ACHN (cell line): ENCODE data around the gene AMIGO1.
A peak's percentile ranks its signal among the peaks of the same experiment; 100 is the strongest.

Experiments
- DNase-seq: peaks from one replicate; pipeline ENCODE4 v3.0.0-alpha.2; 2015
- in situ Hi-C: cut with HindIII; loops from 2 replicates; pipeline ENCODE4 v1.10.0; 2017; ENCODE audit warnings: low sequenced_read_pairs, low pct_ligation_motif_present, low pct_unique_long_range_greater_than_20kb

The AMIGO1 gene

DNA sequence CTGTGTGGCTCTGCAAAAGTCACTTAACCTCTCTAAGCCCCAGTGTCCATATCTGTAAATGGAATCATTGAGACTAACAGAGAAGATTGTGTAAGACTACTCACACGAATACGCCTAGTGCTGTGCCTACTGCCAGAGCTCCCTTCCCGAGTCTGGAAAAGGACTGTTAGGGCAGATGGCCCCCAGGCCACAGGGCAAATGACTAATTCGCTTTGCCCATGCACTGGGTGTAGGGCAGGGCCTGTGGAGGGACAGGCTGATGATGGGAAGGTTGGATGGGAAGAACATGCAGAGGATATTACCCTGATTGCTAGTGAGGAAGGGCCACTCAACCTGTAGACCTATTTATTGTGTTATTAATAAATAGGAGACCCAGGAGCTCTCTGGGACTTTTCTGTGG lies 26.0 kb upstream of the AMIGO1 start:
- DNase-seq: no peak
- in situ Hi-C loops: no loop called here

DNA sequence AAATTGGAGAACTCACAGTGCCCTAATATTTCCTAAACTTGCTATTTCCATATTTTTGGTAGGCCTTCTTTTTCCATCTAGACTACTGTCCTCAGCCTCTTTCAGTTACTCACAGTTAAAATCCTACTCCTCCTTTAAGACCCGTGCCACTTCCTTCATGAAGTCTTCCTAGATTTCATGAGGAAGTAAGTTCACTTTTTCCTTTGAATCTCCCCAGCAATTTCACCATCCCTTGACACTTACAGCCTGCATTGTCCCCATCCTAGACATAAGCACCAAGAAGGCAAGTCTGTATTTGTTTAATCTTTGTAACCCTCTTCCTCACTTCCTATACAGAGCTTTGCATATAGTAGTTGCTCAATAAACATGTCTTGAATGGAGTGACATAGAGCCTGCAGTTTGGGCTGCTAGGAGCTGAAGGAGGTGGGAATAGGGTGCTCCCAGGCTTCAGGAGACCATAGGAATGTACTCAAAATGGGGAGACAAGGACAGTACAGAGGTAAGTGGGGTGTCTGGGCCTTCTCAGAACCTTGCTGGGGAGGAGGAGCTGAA lies 24.9 kb upstream of the AMIGO1 start:
- in situ Hi-C loops: no loop called here
- DNase-seq: no peak

DNA sequence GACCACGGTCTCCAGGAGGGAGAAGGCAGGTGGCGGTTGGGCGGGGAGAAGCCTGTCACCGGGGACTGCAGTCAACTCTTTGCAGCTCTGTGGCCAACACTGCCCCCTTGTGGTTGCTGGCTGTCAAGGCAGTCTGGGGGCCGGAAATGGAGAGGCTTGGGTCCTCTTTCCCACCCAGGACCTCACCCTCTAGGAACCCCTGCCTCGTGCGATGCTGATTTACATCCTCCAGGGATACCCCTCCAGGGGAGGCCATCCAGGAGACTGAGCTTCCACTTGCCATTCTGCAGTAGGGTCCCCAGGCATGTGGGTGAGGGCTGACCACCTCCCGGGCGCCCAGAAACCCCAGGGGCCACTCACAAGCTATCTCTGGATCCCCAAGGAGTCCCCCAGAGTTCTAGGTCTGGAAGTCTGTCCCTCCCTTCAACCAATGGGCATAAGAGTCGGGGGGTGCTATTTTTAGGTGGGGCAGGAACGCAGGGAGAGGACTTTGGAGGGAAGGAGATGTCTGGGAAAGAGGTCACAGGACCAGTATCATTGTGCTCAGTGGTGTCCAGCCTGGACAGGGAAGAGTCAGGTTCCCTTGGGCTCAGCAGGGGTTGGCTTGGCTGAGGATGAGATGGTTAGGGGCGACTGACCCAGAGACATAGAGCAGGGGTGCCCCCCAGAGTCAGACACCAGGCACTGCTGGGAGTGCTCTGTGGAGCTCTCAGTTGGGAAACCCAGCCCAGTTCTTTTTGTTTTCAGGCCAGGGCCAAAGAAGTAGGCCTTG lies 23.0 kb upstream of the AMIGO1 start:
- in situ Hi-C loops: no loop called here
- peak; percentile 75 for DNase-seq

DNA sequence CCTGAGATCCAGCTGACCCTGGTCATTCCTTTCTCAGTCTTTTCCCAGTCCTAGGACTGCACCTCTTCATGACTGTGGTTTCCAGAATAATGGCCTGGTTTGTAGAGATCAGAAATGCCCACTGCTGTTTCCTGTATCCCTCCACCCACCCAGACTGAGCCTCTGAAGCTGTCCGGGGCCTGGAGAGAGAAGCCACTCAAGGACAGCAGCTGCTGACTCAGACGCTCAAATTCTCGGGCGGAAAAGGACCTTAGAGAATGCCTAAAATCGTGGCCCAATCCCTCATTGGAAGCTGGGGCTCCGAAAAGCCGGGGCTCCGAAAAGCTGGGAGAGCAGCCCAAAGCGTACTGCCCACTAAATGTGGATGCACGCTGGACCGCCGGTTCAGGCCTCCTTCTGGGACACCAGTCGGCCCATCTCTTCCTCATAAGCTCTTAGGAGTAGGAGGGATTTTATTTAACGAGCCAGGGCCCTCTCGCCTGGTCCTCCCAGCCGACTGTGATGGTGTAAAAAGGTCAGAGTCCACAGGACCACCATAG lies 22.4 kb upstream of the AMIGO1 start:
- in situ Hi-C loops: no loop called here
- no peak for DNase-seq

DNA sequence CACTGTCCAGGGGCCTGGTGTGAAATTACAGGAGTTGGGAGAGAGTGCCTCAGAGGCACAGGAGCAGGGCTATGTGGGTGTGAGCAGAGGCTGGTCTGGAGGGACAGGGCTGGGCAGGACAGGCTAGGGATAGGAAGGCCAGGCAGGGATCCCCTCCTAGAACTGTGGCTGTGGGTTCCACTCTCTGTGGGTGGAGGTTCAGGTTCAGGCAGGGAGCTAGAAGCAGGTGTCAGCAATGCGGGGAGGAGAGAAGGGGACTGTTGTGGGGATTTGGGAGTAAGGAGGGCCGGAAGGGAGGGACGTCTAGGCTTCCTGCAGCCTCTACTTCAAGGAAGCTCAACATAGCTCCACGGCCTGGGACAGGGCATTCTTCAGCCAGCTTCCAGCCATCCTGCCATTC lies 21.9 kb upstream of the AMIGO1 start:
- no peak for DNase-seq
- in situ Hi-C loops: no loop called here

DNA sequence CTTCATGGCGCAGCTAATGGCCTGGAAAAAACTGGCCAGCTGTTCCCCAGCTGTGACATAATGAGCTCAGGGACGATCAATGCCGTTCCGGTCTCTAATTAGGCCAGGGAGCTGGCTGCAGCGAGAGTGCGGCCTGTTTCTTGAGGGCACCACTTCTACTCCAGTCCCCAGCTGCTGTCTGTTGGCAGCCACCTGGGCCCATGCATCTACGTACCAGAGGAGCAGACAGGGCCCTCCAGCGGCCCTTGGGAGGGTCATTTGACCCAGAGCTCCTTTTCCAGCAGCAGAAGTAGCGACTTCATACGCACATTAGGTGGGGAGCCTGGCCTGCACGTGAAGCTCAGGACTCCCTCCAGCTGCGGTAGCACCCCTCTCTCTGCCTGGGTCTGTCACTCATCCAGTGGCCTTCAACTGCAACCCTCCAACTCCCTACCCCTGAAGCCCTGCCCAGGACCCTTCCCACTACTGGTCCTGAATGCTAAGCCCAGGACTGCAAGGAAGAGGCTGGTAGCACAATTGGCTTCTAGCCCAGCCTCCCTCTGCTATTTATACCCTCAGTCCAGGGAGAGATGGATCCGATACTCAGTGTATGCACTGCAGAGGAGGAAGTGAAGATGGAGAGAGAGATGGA lies 21.0 kb upstream of the AMIGO1 start:
- in situ Hi-C loops: no loop called here
- no peak for DNase-seq

DNA sequence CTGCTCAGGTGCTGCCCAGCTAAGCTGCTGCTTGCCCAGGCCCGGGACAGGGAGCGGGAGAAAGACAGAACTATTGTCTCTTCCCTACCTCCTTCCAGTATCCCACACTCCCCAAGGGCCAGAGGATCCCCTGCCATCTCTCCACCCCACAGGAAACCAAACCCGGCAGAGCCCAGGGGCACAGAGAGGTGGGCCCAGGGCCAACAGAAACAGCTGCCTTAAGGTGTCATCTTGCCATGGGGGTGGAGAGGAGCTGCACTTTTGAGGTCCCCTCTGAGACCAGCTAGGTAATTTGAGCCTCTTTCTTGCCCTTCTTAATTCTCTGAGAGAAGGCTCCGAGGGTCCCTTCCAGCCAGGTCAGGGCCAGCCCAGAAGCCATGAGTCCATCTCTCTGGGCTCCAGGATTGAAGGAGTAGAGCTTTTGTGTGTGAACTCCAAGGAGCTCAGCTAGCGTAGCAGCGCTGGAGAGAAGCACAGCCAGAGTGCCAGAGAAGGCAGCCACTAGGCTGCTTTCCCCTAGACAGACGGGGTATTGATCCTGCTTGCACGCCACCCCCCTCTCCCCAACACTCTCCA lies 20.4 kb upstream of the AMIGO1 start:
- in situ Hi-C loops: no loop called here
- DNase-seq: no peak

DNA sequence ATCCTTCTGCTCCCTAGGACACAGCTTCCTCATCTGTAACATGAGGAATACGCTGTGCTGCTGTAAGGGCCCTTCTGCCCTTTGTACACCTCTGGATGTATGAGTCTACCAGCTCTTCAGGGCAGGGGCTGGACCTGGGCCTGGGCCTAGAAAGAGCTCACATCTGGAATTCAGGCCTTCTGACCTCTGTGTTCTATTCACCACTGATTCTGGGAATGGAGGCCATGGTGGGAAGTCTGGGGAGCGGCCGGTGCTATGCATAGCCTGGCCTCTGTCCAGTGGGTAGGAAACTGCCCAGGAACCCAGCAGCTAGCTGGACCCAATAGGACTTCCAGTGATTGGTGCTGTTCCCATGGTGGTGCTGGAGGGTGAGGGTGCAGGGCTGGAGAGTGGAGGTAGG lies 19.2 kb upstream of the AMIGO1 start:
- DNase-seq: no peak
- in situ Hi-C loops: no loop called here

DNA sequence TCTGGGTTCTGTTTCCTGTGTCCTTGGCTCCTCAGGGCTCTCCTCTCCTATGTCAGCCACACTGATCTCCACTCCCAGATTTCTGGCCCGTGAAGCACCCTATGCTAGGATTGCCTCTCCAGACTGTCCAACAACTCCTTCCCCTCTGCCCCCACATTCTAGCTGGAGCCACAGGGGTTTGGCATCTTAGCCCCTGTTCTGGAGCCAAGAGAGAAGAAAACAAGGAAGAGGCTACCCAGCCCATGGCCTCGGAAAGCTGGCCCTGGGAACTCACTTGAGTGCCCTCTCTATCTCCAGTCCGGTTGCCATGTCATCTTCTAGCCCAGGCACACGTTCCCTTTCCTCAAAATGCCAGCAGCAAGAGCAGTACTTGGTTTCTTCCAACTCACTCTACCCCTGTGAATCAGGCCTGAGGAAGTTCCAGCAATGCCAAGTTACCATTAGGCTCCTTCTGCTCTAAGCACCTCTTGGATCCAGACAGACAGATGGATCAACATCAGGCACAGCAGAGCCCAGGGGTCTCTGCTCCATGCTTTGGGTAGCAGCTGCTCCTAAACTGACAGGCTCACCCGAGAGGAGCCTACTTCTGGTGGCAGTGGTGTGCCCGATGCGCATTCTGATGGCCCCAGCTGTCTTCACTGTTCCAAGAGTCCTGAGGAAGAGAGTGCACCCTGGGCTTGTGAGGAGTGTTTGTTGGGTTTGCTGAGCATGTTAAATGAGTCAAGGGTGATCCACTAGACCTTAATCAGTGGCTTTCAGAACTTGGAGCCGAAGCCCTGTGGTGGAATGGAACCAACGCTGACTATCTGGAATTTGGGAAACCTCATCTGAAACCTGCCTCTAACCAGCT lies 18.5 kb upstream of the AMIGO1 start:
- DNase-seq: no peak

DNA sequence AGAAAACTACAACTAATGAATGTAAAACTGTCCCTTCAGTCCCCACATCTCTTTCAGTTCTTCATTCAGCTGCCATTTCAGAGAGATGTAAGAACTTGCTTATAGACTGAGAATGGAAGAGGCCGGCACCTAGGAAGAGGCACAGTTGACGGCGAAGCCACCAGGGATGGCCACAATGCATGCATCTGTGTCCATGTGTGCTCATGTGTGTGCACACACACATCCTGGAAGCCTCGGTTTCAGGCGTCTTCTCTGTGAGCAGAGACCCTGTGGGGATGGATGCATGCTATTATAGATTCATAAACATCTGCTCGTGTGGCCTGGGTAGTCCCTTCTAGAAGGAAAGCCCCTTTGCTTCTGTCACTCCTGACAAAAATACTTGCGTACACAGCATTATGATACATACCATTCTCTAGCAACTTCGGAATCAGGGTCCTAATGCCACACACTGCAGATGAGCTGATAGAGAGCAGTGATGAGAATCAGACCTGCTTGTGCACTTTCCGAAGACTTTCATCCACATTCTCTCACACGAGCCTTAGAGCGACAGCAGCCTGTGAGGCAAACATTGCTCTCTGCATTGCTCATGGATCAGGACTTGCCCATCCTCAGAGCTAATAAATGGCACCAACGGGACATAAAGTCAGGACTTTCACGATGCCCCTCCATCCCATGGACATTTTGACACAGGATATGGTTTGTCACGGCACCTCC lies 17.7 kb upstream of the AMIGO1 start:
- no peak for DNase-seq
- in situ Hi-C loops: no loop called here

More for the DNA sequence above, 18.5 kb upstream of the AMIGO1 start:
- in situ Hi-C loops: no loop called here

DNA sequence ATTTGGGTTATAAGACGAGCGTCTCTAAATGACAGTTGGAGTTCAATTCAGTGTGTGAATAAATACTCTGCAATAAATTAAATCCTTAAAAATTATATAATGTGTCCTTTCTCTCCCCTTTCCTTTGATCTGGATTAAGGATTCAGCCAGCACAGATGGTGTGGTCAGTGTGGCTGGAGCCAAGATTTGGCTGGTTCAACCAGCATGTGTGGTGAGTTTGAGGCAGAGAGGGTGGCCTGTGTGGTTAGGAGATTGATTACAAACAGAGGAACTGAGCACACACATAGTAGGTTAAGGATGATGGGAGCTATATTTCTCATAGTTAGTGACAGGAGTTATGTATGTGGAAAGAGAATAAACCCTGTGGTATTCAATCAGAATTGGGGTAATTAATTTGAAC lies 14.2 kb upstream of the AMIGO1 start:
- in situ Hi-C loops: no loop called here

DNA sequence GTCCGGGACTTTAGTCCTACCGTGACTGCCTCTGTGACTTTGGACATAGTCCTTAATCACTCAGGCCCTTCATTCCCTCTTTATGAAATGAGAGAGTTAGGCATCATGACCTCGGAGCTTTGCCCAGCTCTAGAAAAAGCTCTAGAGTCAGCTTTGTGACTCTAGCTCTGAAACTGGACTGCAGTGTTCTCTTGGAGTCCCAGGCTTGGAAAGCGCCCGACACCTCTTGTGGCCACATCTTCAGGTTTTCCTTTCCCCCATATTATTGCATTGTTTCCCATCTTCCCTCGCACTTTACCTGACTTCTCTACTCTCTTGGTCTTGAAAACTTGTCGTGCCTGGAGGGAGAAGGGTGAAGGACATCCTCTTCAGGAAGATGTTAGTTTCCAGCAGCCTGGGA lies 12.5 kb upstream of the AMIGO1 start:
- in situ Hi-C loops: no loop called here
- DNase-seq: no peak

More for the DNA sequence above, 14.2 kb upstream of the AMIGO1 start:
- DNase-seq: no peak

DNA sequence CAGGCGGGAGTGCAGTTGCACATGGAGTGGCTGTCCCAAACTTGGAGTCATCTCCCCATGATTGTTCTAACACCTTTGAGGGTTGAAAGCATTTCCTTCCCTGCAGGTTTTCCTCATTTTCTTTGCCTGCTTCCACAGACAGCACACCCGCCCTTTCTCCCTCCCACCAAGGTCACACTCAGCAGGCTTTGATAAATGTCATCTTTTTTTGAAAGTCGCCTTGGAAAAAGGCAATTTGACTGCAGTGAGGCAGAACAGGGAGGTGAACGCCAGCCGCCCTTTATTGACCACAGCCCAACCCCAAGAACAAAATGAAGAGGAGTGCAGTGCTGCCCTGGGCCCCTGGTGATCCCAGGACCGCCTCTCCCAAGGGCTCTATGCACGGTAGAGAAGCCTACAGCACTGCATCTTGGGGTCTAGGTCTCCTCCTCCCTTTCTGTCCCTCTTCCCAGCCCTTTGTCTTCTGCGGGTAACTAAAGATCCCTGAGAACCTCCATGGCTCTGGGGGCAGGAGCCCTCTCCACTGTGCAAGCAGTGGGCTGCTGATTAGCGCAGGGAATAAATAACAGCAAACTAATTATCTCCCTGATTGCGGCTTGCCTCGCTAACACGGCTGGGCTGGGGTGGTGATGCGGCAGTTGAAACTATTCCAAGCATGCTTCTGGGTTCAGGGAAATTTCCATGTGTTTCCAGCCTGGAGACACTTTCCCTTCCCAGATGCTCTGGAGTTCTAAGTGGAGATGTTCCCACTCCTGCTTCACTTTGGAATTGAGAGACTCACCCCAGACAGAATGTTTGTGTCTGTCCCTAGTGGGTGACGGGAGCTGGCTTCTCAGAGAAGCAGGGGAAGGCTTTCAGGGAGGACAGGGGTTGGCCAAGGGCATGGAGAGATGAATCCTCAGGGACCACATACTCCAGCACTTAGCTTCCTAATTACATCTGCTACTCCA lies 11.8 kb upstream of the AMIGO1 start:
- DNase-seq: no peak
- in situ Hi-C loops: no loop called here

DNA sequence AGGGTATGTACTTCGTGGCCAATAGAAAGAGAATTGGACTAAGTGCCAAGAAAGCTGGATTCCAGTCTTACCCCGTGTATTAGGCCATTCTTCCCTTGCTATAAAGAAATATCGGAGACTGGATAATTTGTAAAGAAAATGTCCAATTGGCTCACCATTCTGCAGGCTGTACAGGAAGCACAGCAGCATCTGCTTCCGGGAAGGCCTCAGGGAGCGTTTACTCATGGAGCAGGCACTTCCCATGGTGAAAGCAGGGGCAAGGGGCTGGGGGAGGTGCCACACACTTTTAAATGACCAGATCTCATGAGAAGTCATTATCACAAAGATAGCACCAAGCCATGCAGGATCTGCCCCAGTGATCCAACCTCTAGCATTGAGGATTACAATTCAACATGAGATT lies 7.8 kb upstream of the AMIGO1 start:
- no peak for DNase-seq
- in situ Hi-C loops: no loop called here

DNA sequence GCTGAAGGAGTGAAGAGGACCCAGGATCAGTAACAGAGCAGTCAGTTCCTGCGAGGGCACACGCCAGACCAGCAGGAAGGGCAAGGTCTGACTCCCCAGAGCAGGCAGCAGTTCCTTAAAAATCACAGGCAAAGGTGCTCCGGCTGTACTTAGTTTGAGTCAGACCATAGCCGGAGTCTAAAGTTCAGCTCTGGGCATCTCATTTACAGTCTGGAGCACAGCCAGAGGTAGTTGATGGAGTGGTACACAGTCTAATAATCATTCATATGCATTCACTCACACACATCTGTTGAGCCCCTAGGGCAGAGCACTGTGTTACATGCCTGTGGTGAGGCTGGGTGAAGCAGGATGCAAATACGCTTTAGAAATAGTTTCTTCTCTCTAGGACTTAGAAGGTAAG lies 7.3 kb upstream of the AMIGO1 start:
- in situ Hi-C loops: no loop called here
- no peak for DNase-seq

DNA sequence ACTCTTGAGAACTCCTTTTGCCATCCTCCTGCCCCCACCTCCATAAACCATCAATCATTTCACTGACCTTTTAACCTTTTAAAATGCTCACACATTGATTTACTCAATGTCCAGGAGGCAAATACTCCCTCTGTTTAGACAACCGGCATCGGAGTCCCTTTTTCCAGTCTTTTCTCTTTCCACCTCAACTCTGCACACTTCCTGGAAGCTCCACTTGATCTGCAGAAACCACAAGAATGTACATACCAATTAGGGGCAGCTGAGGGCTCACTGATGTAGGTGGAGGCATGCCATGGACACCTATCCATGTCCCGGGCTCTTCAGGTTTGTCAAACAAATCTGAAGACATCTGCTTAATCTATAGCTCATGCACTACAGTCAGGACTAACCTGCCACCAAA lies 5.3 kb upstream of the AMIGO1 start:
- DNase-seq: no peak
- in situ Hi-C loops: no loop called here

DNA sequence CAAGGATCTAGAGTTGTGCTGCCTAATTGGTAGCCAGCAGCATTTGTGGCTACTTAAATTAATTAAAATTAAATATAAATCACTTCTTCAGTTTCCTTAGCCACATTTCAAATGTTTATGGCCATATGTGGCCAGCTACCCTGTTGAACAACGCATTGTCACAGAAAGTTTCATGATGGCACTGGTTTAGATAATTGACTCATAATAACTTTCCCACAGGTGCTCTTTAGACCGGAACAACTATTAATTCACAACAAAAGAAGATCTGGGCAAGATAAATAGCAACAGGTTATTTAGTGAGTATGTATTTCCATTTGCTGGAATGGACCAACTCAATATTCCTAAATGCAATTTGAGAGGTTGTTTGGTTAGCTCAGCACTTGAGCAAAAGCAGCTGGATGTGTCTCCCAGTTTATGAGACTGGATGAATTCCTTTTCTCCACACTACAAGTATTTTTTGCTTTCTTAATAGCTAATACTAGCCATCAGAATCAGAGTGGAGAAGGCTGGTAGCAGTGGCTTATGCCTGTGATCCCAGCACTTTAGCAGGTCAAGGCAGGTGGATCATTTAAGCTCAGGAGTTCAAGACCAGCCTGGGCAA lies 3.7 kb upstream of the AMIGO1 start:
- in situ Hi-C loops: no loop called here

More for the DNA sequence above, 3.7 kb upstream of the AMIGO1 start:
- no peak for DNase-seq
